Hippocampal formation (tissue), 2 donors: ENCODE data around the gene SLC39A7.
A peak's percentile ranks its signal among the peaks of the same experiment; 100 is the strongest.

Source experiments
- DNase-seq, 2 donors: peaks; one replicate each; lab custom pipeline; 2025; lab: John Stamatoyannopoulos, UW

SLC39A7 gene

DNA sequence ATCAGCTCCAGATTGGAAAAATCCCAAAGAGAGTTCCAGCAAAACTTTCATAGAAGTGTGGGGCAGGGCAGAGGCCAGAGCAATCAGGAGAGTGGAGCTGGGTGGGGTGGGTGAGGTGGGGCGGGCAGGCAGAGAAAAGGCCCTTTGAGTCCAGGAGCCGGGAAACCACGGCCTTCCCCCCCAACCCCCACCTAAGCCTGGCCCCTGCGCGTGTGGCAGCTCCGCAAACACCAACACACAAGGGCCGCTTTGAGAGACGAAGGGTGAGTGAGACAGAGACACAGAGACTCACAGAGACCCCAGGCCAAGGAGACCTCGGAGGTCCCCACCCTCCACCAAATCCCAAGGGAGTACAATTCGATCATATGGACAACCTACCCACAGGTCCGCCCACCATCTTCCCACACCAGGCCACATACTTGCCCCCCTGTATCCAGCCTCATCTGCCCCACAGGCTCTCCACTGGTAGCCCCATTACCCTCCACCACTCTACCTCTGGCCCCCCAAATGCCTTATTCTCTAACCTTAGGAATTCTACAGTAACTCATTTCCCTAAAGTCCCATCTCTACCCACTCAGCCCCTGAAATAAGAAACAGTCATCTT is 10.1 kb upstream of the SLC39A7 start:
- DNase-seq, result no peak

DNA sequence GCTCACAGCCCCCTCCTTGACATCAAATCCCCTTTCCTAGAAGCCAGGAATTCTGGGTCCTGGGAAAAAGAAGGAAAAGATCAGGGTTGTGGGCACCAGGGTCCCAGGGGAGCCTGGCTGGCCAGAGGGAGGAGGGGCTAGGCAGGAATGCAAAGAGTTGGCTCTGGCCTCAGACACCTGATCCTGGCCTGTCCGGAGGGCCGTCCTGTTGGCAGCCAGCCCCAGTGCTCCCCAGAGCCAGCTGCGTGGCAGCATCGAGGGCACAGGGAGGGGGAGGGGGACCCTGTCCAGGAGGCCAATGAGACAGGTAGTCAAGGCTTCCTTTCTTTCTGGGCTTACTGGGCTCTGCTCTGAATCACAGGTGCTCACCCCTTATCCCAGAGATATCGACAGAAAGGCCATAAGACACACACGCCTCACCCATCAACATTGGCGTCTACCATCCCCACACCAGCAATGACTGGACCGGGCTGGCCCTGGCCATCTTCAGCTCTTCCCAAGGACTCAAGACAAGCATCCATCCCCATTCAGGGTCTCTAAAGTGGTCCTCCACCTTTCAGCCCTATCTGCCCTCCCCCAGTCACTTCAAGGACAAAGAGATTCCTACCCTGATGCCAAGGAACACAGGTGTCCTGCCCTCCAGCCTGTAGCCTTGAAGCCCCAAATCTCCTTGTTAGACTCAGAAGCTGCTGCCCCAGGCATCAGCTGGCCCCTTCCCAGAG is 9.1 kb upstream of the SLC39A7 start:
- DNase-seq, result no peak

DNA sequence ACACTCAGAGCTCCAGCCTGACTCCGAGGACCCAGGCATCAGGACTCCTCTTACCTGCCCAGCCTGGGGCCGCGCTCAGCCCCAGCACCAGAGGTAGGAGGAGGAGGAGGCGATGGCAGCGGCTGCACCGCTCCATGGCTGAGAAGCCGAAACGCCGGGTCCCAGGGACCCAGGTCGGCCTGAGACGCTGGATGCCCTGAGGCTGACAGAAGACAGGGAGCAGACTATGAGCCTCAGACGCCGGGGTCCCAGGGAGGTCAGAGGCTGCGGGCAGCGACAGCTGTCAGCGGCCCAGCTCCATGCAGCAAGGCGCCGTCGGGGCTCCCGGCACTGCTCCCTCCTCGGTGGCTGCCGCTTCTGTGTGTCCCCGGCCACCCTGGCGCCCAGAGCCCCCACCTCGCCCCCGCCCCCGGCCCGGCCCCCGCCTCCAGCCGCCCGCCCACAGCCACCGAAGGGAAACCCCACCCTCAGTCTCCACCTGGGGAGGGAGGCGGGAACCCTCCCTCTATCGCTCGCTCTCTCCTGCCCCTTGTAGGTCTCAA is 8.5 kb upstream of the SLC39A7 start, which contains the start of gene COL11A2:
TSS of gene COL11A2 (minus strand) at position 363 of the 542 bp plus-strand sequence. CDS start at position 136, 227 bp downstream.
- no peak for DNase-seq

DNA sequence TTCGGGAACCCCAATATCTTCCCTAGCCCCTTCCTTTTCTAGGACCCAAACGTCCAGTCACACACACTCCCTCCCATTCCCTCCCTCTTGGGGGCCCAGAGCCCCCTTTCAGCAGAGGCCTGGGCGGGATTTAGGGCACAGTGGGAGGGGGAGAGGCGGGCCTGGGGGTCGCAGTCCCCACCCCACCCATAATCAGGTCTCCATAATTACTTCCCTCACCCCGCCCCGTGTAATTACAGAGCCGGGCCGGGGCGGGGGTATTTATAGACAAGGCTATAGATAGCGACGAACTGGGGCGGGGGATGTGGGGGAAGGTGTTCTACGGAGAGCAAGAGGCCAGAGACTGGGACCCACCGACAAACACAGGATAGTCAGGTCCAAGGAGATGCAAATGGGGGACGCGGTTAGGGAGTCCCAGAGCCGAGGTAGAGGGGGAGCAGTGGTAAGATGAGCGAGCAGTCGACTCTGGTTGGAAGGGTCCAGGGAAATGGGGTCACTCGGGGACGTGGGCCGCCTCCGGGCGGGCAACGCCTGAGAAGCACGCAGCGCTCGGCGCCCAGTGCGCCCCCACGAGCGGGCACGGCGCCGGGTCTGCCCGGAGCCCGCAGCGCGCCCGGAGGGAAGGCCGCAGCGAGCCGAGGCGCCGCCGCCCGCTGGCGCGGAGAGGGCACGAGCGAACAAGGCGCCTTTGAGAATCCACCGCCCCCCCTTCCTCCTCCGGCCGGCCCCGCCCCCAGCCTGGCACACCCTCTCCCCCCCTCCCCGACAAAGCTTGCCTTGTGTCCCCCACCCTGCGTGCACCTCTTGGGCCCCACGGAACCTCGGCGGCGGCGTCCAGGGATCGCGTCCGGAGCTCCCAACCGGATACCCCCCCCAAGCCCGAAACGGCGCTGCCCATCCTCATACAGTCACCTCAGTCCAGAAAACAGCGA is 7.7 kb upstream of the SLC39A7 start:
- peak; percentile 59 to 83 for DNase-seq

DNA sequence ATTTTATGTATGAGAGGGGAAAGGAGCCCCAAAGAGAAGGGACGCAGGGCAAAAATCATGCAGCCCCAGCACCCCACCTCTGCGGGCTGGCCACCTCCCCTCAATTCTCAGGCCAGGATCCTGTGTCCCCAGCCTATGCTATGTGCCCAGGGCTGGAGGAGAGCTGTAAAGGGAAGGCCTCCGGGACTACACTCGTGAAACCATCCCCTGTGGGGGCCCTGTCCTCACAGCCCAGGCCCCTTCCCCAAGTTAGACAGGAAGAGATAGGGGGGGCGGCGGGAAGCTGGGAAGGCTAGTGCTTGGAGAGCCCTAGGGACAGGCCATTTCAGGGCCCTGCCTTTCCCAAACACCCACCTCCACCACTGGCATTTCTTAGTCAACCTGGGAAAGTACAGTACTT is 7.0 kb upstream of the SLC39A7 start:
- no peak for DNase-seq

DNA sequence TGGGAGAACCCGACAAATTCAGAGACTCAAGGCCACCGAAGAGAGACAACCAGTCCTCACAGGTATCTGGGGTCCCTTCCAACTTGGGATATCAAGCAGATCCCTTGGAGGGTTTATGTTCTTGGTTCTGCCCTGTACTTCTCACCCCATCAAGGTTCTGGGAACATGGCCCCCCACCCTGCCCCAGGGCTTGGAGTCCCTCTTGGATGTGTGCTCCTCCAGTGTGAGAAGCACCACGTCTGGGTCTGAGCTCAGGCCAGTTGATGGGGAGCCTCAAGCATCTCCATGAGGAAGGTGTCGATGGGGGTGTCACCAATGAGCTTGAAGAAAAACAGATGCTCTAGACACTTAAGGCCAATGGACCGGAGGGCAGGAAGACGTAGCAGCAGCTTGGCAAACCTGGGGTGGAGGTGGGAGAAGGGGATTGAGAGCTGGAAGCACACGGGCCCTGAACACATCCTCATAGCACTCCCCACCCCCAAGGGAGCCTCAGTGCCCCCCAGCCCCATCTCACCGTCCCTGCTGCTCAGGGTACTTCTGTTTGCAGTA is 6.2 kb upstream of the SLC39A7 start:
- no peak for DNase-seq

DNA sequence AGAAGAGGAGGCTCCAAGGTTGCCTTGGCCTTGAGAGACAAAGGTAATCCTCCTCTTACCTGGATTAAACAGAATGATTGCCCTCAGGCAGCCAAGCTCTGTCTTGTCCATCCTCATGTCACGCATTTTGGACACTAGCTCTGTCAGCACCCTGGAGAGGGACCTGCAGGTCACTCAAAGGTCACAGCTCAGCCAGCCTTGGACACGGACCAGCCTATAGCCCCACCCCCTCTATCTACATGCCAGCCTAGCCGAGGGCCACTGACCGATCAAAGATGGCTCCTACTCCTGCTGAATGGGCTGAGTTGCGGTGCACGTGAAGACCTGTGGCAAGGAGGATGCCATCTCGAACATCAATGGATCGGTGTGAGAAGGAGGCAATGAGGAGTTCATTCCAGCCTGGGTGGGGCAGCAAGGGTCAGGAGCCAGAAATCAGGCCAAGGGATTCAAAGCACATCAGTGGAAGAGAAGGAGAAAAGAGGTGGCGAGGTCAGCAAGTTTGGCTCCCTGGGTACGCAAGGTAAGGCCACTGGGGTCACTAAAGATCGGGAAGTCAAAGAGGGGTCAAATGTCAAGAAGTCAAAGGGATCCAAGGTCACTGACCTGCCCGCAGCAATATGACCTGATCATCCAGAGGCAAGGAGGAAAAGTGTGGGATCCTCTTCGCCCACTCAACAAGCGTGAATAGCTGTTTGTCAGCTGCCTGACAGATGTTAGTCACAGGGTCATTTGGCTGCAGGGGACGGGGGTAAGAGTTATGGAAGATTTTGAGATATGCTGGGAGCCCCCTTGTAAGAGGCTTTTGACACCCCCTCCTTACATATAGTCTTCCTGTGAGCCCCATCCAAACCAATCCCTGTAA is 5.1 kb upstream of the SLC39A7 start:
- no peak for DNase-seq

DNA sequence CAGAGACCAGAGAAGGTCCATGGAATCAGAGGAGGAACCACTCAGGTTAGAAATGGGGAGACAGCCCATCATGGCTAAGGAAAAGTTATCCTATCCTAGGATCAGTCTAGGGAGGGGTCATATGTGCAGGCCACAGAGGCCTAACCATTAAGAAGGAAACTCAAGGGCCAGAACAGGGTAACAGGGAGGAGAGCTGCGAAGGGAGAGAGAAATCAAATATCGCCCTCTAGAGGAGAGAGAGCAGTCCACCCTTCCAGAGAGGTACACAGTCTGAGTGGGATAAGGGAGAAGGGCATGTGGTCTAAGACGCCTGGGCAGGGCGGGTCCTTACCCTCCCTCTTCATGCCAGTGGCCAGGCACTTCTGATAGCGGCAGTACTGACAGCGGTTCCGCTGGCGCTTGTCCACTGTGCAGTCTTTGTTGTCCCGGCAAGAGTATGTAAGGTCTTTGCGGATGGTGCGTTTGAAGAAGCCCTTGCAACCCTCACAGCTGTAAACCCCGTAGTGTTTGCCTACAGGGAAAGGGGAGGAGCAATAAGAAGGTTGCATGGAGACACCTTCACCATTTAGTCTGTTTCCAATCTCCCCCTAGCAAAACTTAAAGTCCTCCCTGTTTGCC is 3.1 kb upstream of the SLC39A7 start:
- DNase-seq, result peak; percentile 24 to 77

DNA sequence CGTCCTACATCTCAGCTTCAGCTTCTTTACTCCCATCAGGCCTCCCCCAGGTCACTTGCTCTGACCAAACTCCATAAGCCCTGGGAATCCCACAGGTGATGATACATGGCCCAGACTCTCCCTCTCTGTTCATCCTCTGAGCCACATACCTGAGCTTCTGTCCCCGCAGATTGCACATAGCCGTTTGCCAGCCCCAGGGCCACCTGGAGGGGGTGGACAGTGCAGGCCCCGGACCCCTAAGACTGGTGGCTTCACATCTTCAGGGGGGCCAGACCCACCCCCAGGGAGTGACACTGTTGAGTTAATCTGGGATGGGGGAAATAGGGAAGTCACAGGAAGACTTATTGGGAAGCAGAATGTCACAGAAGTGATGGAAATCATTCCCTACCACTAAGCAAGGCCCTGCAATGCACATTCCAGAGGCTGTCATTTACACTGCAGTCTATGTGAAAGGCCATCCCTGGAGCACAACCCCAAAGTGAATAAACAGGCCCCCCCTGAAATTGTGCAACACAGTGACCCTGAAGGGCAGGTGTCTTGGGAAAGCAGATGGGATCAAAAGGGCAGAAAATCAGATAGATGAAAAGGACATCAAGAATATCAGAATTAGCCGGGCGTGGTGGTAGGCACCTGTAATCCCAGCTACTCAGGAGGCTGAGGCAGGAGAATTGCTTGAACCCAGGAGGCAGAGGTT is 2.4 kb upstream of the SLC39A7 start:
- no peak for DNase-seq

DNA sequence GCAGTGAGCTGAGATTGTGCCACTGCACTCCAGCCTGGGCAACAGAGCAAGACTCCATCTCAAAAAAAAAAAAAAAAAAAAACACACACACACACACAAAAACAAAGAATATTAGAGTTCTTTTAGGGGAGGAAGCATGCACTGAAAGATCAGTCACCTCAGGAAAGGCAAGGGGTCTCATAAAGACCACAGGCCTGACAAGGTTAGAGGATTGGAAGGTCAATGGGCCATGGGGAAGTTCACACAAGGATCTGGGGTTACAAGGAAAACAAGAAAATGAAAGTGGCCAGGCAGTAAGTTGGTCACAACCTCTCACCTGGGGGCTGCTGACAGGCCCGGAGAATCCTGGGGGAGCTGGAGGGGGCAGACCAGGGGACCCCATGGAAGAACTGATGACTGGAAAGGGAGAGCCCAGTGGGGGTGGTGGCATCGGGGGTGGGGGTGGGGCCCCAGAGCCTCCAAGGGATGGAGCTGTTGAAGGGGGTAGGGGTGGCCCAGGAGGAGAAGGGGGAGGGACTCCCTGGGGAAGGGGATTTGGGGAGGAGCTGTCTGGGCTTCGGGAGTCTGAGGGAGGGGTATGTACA is 1.7 kb upstream of the SLC39A7 start:
- DNase-seq, result no peak

DNA sequence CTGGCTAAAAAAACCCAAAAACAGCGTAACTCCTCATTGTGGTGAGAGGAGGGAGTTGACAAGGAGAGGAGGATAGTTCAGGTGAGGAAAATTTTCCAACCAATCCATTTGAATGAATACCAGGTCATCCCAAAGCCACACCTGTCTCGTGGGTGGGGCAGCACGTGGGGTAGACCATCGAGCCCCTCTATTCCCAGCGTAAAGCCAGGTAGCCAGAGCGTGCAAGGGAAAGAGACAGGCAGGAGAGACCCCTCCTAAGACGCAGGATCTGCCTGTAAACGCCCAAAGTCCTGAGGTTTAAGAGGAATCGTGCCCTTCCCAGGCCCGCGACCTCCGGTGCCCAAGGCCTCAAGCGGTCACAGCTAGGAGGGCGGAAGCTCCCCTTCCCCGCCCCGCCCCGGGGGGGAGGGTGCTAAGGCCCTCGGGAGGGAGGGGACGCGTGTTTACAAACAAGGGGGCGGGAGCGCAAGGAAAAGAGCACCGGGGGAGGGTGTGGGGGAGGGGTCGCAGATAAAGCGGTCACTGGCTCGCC is 914 bp upstream of the SLC39A7 start:
- DNase-seq, result no peak

DNA sequence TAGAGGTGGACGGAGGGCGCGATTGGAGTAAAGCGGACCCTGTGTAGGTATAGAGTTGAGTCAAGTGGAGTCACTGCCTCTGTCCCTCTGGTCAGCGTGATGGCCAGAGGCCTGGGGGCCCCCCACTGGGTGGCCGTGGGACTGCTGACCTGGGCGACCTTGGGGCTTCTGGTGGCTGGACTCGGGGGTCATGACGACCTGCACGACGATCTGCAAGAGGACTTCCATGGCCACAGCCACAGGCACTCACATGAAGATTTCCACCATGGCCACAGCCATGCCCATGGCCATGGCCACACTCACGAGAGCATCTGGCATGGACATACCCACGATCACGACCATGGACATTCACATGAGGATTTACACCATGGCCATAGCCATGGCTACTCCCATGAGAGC is 479 bp downstream of the SLC39A7 start:
- DNase-seq, result no peak

DNA sequence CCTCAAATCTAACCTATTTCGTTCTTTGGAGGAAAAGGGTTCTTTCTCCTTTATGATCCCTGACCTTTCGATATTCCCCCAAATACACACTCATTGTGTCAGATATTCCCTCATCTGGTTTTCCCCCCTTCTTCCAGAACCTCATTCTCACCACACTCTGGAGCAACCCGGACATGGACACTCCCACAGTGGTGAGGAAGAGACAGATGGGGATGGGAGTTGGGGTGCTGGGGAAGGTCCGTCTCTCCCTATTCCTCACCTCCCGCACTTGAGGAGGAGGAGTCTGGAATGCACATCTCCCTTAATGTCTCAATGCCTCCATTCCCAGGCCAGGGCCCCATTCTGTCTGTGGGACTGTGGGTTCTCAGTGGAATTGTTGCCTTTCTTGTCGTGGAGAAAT is 1.3 kb downstream of the SLC39A7 start:
- no peak for DNase-seq

DNA sequence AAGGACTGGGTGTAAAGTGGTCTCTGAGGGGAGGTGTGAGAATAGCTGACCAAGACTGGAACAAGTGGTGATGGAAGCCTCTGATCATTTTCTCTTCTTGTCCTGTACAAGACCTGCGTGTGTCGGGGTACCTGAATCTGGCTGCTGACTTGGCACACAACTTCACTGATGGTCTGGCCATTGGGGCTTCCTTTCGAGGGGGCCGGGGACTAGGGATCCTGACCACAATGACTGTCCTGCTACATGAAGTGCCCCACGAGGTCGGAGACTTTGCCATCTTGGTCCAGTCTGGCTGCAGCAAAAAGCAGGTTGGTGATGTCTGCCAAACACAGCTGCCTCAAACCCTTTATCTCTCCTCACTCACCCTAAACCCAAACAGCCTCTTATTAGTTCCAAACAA is 2.1 kb downstream of the SLC39A7 start:
- no peak for DNase-seq

DNA sequence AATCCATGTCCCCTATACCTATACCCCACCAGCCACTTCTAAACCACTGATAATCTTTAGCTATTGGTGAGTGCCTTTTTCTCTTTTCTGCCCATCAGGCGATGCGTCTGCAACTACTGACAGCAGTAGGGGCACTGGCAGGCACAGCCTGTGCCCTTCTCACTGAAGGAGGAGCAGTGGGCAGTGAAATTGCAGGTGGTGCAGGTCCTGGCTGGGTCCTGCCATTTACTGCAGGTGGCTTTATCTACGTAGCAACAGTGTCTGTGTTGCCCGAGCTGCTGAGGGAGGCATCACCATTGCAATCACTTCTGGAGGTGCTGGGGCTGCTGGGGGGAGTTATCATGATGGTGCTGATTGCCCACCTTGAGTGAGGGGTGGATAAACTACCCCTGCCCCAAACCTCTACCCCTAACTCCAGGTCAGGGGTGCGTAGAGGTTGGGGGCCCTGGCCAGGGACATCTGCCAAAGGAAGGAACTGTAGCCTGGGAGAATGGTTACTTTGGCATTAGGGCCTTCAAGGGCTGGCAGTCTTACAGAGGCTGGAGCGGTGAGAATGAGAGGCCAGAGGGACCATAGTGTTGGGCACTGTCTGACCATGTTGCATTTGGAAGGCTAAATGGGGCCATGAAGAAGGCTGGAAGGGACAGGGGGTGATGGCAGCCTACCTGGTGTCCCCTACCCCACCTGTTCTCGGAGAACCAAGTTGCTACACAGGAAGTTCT is 2.9 kb downstream of the SLC39A7 start:
- no peak for DNase-seq

DNA sequence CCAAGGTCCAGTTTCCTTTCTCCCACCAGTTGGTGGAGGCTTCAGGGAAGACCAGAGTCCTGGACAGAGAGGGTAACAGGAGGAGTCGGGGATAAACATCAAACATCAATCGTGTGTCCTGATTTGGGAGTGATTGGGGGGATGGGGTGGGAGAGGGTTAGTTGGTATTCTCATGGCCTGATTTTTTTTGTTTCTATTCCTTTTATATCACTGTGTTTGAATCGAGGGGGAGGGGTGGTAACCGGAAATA is 3.4 kb downstream of the SLC39A7 start:
- DNase-seq, result no peak

DNA sequence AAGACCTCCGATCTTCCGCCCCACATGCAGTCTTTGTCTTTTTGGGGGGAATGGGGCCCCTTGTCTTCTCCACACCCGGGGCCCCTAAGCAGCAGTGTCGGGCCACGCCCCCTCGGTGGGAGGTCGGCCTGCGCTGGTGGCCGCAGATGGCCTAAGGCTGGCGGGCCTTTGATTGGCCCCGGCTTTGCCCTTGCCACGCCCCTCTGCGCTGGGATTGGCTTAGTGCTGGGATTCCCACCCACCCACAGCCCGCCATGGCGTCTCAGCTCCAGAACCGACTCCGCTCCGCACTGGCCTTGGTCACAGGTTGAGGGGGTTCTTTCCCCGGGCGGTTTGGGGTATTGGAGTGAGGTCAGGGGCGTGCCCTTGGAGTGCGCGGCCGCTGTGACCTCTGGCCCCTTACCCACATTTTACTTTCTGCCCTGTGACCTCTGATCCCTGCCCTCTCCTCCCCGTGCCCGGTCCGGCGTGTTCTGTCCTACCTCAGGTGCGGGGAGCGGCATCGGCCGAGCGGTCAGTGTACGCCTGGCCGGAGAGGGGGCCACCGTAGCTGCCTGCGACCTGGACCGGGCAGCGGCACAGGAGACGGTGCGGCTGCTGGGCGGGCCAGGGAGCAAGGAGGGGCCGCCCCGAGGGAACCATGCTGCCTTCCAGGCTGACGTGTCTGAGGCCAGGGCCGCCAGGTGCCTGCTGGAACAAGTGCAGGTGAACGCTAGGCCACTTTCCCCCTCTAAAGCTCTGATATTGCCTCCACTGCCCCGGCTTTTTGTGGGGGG is 3.9 kb downstream of the SLC39A7 start, which contains the start of gene HSD17B8:
TSS of gene HSD17B8 (plus strand) at position 241 of the 776 bp plus-strand sequence. CDS start at position 255, 14 bp downstream.
- peak; percentile 87 to 90 for DNase-seq
